Measurements from ENCODE around the gene GJA5.
"Not testable (repeated sequence)": the region's sequence is repeated elsewhere in the genome, so short reads cannot be mapped to it uniquely, and the experiment has no call there.

GJA5 gene

DNA sequence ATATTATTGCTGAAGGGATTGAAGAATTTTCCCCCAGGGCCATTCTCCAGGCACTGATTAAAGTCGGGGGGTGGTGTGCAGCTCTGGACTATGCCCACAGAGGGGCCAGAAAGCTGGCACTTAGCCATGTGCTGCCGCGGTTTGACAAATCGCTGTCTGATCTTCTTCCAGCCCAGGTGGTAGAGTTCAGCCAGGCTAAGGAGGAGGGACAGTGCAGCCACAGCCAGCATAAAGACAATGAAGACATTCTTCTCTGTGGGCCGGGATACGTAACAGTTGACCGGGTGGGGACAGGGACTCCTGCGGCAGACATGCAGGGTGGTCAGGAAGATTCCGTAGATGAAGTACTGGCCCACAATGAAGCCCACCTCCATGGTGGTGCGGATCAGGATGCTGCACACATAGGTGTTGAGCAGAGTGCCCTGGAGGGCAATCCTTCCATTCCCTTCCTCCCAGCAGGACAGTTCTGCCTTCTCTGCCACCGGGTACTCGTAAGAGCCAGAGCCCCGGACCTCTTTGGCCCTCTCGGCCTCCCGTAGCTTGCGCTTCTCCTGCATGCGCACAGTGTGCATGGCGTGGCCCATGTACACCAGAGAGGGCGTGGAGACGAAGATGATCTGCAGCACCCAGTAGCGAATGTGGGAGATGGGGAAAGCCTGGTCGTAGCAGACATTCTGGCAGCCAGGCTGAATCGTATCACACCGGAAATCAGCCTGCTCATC lies 1.9 kb downstream of the GJA5 start:
- no peak for DNase-seq

DNA sequence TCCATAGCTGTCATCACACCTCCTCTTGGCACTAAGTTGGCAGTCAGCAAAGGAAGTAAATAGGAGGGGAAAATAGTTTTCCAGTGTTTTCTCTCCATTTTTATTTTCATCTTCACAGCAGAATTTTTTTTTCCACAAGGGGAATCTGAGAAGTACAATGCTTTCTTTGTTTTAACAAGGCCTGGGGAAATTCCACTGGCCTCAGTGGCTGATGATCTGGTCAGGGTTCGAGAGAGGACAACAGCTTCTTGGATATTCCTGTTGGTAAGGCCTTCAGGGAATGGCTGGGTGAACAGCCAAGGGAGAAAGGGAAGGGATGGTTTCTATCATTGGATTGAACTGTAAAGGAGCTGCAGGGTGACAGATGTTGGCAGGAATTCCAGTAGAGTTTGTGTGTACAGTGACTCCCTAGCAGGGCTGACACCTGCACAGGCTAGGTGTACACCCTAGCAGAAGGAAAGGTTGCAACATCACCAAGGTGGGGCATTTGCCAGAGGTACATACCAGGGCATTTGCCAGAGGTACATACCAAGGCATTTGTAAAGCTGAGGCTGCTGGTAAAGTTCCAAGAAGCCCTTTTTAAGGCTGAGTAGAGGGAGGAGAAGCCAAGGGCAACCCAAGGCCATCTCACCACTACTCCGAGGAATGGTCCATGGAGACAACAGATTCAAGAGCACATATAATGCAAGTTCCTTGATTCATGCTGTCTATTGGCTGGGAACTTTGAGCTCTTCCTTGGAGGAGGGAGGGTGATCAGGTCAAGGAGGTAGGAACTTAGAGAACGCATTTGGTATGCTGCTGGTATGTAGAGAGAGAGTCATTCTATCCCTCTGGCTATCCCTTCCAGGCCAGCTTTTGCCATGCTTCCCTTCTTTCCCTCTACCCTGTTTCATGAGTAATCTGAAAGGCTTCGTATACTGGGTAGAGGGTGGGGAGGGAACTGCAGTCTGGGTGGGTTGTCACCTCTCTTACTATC lies 3.1 kb downstream of the GJA5 start:
- no peak for DNase-seq

DNA sequence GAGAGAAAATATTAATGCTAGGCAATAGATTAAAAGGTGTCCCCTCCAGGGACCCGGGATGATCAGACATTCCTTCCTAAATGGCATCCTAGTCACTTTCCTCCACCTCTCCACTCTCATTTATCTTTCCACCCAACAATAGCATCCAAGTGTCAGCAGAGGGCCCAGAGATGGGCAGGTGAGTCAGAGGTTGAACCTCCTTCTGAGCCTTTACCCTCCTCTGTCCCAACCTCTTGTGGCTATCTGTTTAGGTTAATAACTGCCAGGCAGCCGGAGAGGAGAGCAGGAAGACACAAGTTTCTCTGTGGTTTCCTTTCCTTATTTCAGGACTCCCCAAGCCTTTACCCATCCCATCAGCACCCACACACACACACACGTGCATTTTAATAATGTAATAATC lies 4.1 kb downstream of the GJA5 start:
- DNase-seq = no peak

DNA sequence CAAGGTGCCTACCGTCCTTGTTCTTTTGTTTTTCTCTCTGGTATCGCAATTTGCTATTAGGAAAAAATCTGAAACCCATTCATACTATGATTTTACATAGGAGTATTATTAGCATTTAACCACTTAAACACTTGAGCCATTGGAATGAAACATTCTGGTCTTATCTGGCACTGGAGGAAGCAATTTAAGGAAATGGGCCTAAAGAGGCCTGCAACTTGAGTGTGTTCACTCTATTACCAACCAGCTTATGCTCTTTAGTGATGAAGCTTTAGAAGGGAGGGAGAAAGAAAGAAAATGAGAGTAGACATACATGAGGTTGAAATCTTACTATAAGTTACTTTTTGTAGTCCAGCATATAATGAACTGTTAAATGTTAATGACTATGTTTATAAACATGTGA lies 5.7 kb downstream of the GJA5 start:
- DNase-seq = no peak

DNA sequence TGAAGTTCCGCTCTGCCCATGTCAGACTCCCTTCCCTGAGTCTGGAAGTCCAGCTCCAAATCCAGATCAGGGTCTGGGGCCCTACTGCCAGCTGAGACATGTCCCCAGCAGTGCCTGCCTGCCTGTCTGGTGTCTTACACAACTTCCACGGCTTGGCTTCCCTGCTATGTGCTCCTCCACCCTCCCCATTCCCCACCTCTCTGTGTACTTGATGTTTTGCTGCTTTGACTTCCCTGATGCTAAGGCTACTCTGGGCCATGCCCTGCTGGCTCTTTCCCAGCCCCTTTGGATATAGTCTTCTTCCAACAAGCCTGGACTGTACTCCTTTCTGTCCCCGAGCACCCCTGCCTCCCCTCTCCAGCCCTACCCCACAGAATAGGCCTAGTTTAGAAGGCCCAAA lies 7.3 kb downstream of the GJA5 start:
- DNase-seq = no peak

DNA sequence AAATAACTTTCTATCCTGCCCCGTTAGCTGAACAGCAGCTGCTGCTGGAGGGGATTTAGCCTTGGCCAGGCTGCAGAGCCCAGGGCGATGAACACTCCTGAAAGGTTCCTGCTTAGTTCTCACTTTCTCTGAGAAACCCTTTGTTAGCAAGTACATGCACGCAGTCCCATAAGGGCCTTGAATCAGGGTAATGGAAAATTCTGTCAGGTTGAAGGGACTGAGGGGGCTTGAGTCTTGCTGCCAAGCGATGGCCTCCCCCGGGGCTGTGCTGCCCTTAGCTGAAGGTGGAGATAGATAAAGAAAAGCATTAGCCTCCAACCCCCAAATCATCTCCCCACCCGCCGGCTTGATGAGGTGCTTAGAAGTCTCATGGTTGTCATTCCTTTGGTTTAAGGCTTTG lies 7.9 kb downstream of the GJA5 start:
- DNase-seq = no peak

DNA sequence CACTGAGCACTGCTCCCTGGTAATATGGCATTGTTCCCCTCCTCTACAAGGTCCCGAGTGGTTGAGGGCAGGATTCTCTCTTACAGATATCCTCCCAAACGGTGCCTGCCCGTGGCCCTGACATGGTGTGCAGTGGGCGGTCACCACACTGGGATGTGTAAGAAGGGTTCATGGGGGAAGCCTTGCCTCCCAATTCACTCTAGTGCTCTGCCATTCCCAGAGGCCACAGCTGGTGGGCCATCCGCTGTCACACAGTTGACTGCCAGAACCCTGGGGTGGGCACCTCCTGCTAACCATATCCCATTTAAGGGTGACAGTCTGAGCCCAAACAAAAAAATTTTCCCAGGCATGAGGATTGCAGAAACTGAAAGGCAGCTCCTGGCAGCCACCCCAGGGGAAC lies 9.1 kb downstream of the GJA5 start:
- DNase-seq = no peak

DNA sequence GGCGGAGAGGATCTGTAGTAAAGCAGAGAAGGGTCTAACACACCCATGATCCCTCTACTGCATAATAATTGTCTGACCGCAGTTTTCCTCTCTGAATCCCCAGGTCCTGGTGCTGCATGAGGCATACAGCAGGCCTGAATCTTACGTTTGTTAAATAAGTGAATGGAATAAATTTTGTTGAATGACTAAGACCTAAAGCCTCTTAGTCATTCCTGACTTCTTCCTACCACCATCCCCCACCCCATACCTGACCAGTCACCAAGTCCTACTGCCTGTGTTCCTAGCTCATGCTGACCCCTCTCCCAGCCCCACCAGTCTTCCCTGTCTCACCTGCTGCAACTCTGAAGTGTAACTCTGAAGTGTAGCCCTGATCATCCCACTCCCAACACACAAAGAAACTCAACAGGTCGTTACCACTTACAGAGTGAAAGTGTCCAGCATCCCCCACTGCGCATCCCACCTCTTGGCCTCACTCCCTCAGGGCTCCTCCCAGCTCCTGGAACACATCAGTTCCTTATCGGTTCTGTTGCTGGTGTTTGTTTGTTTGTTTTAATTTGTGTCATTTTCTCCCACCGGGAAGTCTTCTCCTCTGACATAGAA lies 9.7 kb downstream of the GJA5 start:
- no peak for DNase-seq

DNA sequence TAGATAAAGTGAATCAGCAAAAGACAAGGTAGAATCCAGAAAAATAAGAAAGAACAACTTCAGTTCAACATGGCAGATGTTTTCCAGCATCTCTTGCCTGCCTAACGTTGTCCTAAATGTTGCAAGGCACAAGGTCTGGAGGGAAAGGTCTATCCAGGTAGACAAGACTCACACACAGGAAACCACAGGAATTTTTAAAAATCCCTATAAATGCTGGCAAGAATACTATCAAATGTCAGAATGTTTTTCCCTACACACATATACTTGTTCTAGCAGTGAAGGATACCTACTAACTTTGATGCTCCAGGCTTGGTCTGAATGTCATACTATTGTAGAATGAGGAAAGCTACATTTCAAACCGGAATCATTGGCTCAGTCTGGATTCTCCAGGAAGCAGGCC lies 10.6 kb downstream of the GJA5 start:
- DNase-seq = no peak

DNA sequence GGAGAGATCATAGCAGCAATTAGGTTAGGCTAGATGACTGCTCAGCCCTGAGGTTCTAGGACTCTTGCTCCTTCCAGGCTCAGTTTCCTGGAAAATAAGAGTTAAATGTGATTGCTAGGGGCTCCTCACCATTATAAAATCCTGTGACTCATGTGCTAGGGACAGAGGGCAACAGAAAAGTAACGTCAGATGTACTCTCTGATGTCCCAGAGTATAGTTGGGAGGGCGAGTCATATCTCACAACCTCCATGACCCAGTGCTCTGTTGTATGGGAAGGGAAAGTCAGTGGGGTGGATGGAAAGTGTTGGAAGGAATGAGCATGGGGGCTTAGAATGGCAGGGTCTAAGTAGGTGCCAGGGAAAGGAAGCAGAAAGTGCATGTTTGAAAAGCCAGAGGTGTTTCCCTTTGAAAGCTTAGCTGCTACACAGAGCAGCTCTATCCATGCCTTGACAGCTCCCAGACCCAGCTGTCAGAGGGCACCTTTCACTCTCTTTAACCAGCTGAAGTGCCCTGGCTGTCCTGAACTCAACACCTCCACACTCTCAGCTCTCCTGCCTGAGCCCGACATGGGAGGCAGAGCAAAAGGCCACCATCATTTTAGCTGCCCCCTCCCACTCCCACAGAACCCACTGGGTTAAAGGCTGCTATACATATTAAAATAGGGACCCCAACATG lies 11.6 kb downstream of the GJA5 start:
- no peak for DNase-seq

DNA sequence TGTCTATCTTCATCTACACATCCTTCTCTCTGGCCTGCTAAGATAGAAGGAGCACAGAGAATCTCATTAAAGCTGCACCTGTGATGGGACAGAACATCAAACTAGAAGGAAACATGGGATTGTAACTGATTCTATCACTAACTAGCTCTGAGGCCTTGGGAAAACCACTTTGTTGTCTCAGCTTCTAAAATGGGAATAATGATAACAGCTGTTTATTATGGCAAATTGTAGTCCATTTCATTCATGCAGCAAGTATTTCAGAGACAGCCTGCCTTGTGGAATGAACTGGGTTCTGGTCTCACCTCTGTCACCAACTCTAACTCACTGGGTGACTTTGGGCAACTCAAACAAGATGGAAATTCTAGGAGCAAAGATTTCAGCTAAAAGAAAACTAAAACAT lies 12.4 kb downstream of the GJA5 start:
- no peak for DNase-seq

DNA sequence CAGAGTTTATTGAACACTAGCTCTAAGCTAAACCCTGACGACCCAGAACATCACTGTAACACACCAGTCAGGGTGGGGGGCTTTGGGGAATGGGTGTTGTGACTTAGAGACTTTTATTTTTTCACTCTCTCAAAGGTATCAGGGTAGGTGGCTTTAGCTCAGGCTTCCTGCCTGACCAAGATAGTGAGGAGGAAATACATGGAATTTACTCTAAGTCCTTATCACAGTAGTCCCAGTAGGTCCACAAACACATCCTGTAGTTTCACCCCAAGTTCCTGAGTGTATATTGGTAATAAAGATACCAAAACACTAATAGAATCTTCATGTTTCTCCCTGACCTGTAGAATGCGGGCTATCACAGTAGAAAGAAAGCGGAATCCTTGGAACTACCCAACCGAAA lies 15.1 kb downstream of the GJA5 start:
- DNase-seq = no peak

DNA sequence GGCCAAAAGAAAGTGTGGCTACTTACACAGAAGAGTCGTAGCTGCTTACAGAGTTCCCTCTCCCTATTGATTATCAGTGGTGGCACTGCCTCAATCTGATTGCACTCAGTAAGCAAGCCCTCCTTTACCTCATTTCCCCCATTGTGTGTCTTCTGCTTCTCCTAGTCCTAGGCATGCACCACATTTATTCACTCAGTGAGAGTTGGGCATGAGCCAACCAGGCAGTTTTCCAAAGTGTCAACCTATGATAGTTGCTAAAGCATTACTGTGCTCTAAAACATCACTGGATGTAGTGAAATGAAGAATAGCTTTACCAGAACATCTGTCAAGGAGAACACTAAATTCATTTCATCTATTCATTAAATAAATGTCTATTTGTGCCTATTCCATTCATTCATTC lies 19.3 kb downstream of the GJA5 start:
- DNase-seq = no peak

DNA sequence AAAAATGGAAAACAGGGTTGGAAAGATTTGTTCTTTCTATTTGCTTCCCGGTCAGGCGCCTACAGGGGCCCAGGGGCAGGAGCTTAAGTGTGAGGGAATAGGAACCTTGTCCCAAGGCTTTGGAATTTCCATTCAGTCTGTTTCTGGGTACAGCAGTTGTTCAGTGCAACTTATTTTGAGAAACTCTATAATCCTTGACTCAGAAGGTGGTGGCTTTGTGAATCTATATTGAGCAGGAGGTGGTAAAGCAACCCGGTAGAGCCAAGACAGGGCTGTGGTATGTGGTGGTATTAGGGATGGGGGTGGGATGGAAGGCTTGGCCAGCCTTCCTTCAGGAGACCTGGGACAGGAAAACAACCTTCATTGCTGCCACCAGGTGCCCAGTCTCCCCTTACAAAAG lies 20.0 kb downstream of the GJA5 start:
- no peak for DNase-seq

DNA sequence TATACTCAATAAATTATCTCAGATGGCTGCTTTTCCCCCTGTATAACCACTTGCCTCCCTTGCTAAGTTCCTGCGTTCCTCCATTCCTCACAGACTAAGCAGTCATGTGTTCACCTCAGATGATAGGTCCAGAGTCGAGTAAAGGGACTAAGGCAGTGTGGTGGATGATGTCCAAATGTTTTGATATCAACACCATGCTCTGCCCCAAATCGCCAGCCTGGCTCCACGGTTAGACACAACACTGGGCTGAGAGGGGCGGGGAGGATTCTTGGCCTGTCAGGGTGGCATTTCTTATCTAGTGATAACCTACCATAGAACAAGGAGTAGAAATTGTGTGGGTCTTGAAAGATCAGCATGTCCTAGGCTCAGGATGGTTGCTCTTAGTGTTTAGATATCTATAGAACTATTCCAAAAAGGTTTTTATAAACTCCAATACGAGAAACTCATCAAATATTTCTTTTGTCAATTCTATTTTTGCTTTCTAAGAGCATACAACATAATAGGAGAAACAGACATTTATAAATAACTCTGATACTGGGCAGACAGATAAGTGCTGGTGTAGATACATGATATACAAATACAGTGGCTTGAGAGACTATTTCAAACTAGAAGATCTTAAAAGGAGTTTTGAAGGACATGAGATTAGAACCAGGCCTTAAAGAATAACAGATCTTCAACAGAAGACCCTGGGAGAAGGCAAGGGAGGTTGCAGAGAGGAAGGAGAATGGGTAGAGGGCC lies 21.5 kb downstream of the GJA5 start:
- no peak for DNase-seq

DNA sequence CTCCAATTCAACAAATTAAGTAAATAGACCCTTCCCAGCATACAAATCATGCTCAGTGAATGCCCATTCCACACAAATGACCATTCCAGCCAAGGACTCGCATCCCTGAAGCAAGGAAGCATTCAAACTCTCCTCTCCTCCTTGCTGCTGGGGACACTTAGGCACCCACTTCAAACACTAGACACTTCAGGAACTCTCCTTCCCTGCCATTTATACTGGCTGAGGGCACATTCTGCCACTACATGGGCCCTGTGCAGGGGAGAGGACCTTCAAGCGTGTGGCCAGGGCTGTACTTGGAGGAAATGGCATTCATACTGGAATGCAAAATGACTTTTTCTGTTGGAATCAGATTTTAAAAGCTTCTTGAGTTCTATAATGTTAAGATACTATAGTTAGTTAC lies 22.3 kb downstream of the GJA5 start:
- DNase-seq = no peak

DNA sequence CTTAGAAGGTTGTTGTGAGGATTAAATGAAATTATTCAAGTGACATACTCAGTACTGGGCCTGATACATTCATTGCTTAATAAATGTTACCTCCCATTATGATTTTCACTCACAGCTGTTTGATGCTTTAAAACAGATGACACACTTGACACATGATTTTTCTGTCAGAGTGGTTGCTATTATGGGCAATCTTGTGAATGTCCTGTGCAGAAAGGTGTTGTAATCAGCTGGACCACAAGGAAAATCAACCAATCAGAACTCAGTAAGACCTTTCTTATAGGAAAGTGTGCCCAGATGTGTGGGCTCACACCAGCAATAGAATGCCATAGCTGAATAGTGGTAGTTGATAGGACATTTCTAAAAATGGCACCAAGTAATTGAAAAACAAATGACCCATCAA lies 23.5 kb downstream of the GJA5 start:
- DNase-seq = no peak

DNA sequence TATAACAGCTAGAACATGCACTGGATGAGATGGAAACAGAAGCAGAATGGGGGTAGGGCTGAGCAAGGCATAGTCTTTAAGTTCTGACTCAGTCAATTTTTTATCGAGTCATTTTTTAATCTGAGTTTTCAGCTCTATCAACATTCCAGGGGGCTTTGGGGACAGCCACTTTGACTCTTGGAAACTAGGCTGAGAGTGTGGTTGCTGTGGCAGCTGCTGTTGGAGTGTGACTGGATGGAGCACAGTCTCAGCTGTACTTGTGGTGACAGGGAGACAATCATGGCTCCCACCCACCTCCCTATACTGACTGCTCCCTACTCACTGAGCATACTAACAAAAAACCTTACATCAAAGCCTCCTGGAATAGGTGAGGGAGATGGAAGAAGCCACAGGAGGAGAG lies 25.0 kb downstream of the GJA5 start:
- DNase-seq = no peak

DNA sequence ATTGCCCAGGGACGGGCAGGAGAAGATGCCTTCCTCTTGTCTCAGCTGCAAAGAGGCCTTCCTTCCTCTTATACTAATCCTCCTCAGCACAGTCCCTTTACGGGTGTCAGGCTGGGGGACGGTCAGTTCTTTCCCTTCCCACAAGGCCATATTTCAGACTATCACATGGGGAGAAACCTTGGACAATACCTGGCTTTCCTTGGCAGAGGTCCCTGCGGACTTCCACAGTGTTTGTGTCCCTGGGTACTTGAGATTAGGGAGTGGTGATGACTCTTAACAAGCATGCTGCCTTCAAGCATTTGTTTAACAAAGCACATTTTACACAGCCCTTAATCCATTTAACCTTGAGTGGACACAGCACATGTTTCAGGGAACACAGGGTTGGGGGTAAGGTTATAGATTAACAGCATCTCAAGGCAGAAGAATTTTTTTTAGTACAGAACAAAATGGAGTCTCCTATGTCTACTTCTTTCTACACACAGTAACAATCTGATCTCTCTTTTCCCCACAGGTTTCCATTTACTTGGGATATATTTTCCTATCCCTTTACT lies 26.0 kb downstream of the GJA5 start:
- DNase-seq = not testable (repeated sequence)

DNA sequence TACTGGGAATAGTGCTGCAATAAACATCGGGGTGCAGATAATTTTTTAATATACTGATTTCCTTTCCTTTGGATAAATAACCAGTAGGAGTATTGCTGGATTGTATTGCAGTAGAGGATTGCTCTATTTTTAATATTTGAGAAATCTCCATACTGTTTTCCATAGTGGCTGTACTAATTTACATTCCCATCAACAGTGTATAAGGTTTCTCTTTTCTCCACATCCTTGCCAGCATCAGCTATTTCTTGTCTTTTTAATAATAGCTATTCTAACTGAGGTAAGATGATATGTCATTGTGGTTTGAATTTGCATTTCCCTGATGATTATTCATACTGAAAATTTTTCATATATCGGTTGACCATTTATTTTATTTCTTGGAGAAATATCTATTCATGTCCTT lies 31.1 kb downstream of the GJA5 start:
- DNase-seq = no peak

DNA sequence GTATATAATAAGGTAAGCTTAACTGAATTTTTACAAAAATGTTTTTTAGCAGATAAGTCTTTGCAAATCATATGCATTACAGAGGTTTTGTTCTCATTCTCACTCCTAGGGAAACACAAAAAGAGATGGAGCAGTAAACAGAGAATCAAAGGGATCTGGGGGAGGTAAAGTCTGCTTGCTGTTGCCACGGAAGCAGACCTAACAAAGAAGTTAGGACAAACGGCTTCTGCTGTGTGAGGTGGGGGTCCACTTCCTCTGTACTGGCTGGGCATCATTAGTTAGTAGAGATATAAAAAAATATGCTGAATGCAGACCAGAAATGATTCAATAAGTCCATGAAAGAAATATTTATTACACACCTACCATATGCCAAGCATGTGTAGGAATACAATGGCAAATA lies 34.2 kb downstream of the GJA5 start:
- DNase-seq = no peak

DNA sequence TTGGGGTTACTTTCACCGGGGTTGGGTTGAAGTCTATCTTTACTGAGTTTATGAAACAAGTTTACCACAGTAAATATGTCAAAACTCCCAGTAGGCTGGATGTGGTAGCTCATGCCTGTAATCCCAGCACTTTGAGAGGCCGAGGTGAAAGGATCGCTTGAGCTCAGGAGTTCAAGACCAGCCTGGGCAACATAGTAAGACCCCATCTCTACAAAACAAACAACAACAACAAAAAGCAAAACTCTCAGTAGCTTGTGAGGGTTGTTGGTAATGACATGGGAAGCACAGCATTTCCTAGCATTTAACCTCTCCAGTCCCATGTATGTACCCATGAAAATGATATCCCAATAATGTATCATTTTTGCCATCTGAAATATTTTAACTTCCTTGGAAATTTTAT lies 34.7 kb downstream of the GJA5 start:
- DNase-seq = no peak

All from stimulated activated CD4-positive, alpha-beta T cell treated with anti-CD3 and anti-CD28 coated beads, Interleukin-4, amount 100 ng/mL, for 1 hour (primary cell).